DOHH2 (cell line): ENCODE results near the gene KRTAP20-4.

ENCODE experiments used
- EZH2phosphoT487 ChIP-seq: fragments of 200-600 bp; sonication (generic); IDR thresholded peaks from 2 replicates; pipeline ENCODE4 v1.6.1; 2017; ENCODE audit warnings: borderline replicate concordance, mild to moderate bottlenecking, antibody characterized with exemption, low read length, moderate library complexity, mixed read lengths
- TF ChIP-seq, protein P1 (sequence below): fragments of 200-600 bp; sonication (generic); IDR thresholded peaks from one replicate; pipeline ENCODE4 v1.5.1; 2014; ENCODE audit warnings: antibody characterized with exemption, mild to moderate bottlenecking, low read depth, low read length; ENCODE audit not compliant: poor library complexity, severe bottlenecking

DNA sequence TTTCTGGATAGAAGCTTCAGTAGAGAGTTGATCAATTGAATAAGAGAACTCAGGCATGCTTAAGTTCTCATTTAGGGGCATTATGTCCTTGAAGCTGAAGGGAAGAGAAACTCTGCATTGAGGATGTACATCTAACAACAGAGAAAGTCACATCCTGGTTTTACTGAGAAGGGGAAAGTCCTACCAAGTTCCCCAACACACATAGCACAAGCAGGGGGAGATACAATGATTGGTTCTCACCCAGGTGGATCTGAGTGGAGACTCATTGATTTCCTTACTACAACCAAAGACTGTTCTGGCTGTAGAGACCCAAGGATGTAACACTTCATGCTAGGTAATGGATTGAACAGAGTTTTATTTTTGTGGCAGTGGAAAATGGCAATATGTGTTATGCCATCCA is 5.2 kb upstream of the KRTAP20-4 start:
- TF ChIP-seq, protein P1, sequence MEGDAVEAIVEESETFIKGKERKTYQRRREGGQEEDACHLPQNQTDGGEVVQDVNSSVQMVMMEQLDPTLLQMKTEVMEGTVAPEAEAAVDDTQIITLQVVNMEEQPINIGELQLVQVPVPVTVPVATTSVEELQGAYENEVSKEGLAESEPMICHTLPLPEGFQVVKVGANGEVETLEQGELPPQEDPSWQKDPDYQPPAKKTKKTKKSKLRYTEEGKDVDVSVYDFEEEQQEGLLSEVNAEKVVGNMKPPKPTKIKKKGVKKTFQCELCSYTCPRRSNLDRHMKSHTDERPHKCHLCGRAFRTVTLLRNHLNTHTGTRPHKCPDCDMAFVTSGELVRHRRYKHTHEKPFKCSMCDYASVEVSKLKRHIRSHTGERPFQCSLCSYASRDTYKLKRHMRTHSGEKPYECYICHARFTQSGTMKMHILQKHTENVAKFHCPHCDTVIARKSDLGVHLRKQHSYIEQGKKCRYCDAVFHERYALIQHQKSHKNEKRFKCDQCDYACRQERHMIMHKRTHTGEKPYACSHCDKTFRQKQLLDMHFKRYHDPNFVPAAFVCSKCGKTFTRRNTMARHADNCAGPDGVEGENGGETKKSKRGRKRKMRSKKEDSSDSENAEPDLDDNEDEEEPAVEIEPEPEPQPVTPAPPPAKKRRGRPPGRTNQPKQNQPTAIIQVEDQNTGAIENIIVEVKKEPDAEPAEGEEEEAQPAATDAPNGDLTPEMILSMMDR = no peak
- no peak for TF ChIP-seq EZH2phosphoT487
